GM21423 (cell line): ENCODE data around the gene CLMN.

ENCODE experiments used
- ATAC-seq: cut with Tn5 transposase; IDR thresholded peaks from one replicate; pipeline ENCODE4 v1.9.1; 2021; ENCODE audit warnings: mild to moderate bottlenecking, moderate library complexity; ENCODE audit not compliant: unreplicated experiment

Gene CLMN

GRCh38 chr14:95265106-95266094 is 54.3 kb downstream of the CLMN start:
- ATAC-seq = peak; percentile 93

DNA sequence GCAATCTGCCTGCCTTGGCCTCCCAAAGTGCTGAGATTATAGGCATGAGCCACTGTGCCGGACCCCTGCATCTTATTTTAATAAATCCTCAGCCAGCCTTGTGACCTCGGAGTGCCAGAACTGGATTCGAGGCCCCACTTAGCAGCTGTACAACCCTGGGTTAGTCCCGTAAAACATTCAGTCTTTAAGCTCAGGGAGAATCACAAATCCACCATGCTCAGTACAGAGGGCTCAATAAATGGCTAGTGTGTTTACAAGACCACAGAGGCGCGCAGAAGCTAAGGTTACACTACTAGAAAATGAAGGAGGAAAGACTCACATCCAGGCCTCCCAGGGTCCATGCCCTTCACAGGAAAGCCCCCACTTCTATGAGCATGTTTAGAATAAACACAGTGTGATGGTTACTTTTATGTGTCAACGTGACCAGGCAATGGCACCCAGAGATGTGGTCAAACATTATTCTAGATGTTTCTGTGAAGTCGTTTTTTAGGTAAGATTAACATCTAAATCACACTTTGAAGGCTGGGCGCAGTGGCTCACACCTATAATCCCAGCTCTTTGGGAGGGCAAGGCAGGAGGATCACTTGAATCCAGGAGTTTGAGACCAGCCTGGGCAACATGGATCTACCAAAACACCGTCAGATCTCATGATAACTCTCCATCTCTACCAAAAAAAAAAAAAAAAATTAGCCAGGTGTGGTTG is 55.3 kb downstream of the CLMN start:
- ATAC-seq = no peak

DNA sequence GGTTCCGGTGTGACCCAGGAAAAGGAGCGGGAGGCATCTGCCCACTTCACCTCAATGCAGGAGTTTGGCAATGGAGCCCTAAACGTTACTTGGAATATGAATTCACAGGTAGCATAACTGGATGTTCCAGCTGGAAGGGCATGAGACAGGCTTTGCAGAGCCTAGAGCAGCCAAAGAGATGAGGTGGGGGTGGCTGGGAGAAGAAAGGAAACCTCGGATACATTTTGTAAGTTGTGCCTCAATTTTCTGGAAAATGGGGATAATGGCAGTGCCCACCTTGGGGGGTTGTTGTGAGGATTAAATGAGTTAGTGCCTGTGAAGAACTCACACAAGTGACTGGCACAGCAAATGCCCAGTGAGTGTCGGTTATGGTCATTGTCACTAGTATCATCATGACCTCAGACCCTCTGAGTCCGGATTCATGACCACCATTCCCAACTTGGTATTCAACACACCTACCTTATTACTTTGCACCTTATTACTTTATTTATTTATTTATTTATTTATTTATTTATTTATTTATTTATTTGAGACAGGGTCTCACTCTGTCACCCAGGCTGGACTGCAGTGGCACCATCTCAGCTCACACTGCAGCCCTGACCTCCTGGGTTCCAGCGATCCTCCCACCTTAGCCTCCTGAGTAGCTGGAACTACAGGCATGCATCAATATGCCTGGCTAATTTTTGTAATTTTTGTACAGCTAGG is 56.0 kb downstream of the CLMN start:
- ATAC-seq = no peak

DNA sequence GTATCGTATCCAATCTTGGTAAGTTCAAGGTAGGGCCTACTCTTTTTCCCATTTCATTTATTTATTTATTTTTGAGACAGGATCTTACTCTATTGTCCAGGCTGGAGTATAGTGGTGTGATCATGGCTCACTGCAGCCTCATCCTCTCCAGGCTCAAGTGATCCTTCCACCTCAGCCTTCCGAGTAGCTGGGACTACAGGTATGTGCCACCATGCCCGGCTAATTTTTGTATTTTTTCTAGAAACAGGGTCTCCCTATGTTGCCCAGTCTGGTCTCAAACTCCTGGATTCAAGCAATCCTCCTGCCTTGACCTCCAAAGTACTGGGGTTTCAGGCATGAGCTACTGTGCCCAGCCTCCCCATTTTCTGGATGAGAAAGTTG is 57.2 kb downstream of the CLMN start:
- no peak for ATAC-seq

DNA sequence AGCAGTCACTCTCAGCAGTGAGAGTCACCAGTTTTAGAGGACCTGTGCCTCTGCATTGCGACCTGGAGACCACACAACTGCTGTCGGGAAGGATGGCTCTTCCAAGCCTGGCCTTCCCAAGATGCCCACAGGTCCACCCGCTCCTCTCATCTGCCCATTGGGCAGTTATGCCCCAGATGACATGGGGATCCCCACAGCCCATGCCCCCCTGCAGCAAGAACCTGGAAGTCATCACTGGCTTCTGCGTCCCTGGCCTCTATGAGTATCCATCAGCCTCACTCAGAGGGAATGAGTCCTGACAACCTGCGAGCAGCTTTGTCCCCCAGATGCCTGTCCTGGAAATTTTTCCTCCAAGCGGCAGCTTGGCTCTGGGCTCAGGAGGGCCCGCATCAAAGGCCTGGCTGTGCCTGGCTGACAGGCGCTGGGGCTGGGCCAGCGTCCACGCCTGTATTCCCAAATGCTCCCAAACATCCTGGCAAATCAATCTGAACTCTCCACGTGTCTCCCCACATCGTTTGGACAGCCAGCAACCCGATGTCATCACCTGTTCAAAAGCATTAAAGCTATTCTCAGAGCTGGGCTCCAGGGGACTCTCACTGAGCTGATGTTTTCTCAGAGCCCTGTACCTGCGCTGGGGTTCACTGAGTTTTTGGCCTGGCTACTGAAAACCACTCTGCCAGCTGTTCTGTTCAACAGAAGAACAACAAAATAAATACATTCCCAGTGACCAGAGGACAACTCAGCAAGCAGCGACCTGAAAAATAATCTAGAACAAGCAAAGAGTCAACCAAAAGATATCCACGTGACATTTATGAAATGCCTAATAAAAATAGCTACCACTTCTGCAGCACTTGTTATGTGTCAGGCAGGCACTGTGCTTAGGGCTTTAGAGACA is 57.8 kb downstream of the CLMN start:
- no peak for ATAC-seq

DNA sequence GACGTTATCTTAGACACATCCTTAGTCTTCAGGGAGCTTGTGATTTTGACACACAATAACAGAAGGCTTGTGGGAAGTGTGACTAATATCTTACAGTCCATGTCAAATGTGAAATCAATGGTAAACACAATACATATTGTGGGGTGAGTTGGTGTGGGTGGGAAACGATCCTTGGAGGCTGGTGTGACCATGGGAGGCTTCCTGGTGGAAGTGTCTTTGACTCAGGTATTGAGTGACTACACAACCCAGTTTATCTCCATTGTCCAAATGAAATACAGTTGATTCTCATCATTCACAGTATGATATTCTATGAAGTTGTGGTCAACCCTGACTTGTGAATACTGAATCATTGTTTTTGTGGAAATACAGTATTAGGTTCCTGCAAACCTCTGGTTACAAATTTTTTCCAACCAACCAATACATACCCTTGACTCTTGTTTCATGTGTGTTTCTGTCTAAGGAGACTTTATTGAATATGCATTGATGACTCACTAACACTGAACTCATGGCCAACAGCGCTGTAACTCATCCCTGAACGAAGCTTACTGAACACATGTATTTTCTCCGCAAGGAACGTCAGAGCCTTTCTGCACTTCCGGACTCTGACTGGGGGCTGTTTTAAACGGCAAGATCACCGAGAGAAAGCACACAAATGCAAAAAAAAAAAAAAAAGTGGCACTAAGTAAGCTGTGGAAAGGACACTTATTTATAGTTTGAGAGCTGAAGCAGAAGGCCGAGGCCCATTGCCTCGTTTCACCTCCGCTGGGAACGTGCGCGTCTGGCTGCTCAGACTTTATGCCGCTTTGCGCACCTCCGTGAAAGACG is 59.0 kb downstream of the CLMN start:
- ATAC-seq = no peak

DNA sequence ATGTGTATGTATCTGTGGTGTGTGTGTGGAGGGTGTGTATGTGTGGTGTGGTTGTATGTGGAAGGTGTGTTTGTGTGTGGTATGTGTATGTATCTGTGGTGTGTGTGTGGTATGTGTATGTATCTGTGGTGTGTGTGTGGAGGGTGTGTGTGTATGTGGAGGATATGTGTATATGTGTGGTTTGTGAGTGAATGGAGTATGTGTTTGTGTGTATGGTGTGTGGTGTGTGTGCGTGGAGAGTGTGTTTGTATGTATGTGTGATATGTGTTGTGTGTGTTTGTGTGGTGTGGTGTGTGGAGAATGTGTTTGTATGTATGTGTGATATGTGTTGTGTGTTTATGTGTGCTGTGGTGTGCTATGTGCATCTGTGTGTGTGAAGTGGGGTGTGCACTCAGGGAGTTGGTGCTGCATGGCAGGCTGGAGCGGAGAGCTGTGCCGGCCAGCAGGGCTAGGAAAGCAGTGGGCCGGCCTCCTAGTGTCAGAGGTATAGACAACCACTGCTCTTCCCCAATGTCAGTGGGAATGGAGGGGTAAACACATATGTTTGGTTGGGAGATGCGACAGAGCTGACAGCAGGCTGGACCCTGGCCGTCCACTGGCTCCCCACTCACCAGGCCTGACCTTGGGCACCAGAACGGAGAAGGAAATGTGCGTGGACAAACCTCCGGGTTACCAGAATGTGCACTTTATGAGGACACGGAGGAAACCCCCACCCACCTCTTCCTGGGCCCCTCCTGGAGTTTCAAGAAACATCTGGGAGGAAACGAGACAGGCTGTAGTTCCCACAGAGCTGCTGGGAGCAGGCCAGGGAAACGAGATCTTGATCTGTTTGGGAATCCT is 60.7 kb downstream of the CLMN start:
- ATAC-seq = no peak

GRCh38 chr14:95258156-95258555 is 61.6 kb downstream of the CLMN start:
- no peak for ATAC-seq

GRCh38 chr14:95257521-95257920 is 62.2 kb downstream of the CLMN start:
- ATAC-seq = no peak

- ATAC-seq = no peak
These were observed 63.0 kb downstream of the CLMN start for GRCh38 chr14:95256776-95257060.

- ATAC-seq = no peak
These were observed 63.5 kb downstream of the CLMN start for GRCh38 chr14:95256002-95256775.

- no peak for ATAC-seq
These were observed 64.2 kb downstream of the CLMN start for GRCh38 chr14:95255487-95255886.

- no peak for ATAC-seq
These were observed 64.7 kb downstream of the CLMN start for GRCh38 chr14:95255013-95255412.

- no peak for ATAC-seq
These were observed 65.4 kb downstream of the CLMN start for GRCh38 chr14:95254288-95254687.

DNA sequence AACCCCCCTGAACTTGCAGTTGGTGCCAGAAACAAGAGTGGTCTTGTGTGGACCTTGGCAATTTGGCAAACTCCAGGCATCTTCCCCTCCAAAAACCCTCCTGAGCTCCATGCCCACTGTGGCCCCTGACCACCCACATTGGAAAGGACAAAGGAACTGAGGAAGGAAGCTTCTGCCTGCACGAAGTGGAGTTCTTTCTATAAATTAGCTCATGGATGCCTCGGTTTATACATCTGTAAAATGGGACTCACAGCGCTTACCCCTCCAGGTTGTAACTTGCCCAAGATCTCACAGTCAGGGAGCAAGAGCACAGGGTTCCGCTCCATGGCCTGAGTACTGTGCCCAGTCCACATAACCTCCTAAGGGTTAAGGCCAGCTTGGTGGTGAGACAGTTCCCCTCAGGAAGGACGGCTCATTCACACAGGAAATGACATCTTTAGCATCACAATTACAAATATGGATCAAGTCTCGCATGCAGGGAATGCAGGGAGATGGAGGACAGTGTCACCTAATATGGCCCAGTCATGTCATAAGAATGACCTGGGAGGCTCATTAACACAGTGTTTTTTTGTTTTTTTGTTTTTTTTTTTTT is 66.6 kb downstream of the CLMN start:
- ATAC-seq = no peak

GRCh38 chr14:95252219-95252618 is 67.5 kb downstream of the CLMN start:
- ATAC-seq = no peak

DNA sequence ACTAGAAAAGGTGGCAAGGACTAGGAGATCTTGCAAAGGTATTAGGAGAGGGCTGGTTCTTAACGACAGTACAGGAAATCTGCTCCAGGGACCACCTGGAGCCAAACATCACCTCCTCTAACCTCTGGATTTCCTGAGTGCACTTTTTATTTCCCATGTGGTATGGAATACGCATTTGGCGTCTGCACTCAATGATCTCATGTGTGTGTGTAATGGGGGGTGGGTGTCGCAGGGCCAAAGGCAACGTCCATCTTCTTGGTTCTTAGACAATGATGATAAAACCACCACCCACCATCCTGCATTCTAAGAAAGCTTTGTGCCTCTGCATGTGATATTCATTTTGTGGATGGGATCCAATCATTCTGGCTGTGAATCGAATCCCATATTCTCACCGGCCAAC is 68.8 kb downstream of the CLMN start:
- no peak for ATAC-seq
